Esophagus squamous epithelium (tissue), 4 donors: ENCODE results near the gene VTCN1.

ENCODE experiments used
- POLR2A ChIP-seq, 4 donors: fragments of 450-650 bp; IDR thresholded peaks; one replicate each; pipeline ENCODE4 v1.6.1; 2017; ENCODE audit warnings: antibody characterized with exemption in 4 of 4, mild to moderate bottlenecking in 4 of 4, moderate library complexity in 3 of 4
- TF ChIP-seq, protein P1 (sequence below), 6 experiments: fragments of 450-650 bp in 4 of 6; fragments of 200-600 bp in 2 of 6; sonication (generic) in 2 of 6; IDR thresholded peaks; one replicate each; pipeline ENCODE4 v1.5.1; 2016 to 2019; ENCODE audit warnings: antibody characterized with exemption in 6 of 6, mild to moderate bottlenecking in 4 of 6, moderate library complexity in 4 of 6

DNA sequence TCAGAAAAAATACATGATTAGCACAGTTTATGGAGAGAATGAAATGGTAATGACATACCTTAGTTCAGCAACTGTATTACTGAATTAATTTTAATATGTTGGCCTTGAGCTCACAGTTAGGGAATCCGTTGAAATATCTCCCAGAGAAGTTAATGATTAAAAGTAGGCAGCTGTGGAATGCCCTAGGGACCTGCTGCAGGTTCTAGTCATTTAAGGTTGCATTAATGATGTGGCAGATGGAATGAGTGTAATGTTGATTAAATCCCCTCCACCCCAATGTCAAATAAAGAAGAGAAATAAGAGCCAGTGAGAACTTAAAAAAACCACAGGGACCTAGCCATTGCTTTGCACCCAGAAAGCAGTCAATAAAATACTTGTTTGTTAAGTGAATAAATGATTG, 48.8 kb downstream of the VTCN1 start:
- TF ChIP-seq POLR2A (IDR thresholded peaks at IDR 0.05), result no peak
- TF ChIP-seq, protein P1, sequence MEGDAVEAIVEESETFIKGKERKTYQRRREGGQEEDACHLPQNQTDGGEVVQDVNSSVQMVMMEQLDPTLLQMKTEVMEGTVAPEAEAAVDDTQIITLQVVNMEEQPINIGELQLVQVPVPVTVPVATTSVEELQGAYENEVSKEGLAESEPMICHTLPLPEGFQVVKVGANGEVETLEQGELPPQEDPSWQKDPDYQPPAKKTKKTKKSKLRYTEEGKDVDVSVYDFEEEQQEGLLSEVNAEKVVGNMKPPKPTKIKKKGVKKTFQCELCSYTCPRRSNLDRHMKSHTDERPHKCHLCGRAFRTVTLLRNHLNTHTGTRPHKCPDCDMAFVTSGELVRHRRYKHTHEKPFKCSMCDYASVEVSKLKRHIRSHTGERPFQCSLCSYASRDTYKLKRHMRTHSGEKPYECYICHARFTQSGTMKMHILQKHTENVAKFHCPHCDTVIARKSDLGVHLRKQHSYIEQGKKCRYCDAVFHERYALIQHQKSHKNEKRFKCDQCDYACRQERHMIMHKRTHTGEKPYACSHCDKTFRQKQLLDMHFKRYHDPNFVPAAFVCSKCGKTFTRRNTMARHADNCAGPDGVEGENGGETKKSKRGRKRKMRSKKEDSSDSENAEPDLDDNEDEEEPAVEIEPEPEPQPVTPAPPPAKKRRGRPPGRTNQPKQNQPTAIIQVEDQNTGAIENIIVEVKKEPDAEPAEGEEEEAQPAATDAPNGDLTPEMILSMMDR (IDR thresholded peaks at IDR 0.05), result no peak
